ENCODE data around the gene AHNAK.

Gene AHNAK

GRCh38 chr11:62435846-62436660, 110.6 kb downstream of the AHNAK start:
- no peak for DNase-seq (ENCODE audit: low read depth in 2 of 2)

DNA sequence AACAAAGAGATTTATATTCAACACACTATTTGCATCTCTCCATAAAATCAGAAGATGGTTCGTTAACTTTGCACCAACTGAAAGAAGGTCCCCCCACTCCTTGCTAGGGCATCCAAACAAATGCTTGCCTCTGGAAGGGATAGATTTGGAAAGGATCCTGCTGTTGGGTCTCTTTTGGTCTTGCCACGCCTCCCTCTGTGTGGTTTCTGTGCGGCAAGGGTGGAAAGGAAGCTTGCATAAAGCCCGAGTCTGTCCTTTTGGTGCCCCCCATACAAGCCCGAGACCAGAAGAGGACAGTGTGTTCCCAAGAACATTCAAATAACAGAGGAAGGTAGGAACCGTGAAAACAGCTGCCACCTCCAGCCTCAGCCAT, 112.7 kb downstream of the AHNAK start:
- no peak for DNase-seq (ENCODE audit: low read depth in 2 of 2)

DNA sequence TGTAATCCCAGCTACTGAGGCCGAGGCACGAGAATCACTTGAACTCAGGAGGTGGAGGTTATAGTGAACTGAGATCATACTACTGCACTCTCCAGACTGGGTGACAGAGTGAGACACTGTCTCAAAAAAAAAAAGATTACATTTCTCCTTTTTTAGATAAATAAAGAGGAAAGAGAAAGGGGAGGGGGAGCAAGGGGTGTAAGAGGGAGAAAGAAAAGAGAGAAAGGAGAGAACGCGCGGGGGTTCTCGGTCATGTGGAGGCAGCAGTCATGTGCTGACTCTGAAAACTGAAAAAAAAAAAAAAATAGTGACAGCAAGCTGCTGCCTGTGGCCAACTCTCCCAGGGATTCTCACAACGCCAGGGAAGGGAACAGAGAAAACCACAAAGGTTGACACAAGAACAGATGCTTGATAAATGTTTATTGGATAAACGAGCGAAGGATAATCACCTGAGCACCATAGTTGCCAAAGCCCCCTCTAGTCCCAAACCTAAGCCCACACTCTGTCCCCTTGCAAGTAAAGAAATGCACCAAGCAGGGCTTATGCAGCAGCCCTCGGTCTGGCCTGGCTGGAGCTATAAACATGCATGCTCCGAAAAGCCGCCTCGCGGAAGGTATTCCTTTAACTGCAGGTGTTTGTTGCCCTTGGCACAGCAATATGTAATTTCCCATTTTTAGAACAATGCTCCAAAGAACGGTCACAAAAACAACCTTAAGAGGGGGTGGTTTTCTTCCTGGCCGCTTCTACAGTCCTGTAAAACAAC, 113.3 kb downstream of the AHNAK start:
- DNase-seq (ENCODE audit: low read depth in 2 of 2), result no peak

- no peak for DNase-seq (ENCODE audit: low read depth in 2 of 2)
Measured at GRCh38 chr11:62432695-62433094, 113.9 kb downstream of the AHNAK start.

DNA sequence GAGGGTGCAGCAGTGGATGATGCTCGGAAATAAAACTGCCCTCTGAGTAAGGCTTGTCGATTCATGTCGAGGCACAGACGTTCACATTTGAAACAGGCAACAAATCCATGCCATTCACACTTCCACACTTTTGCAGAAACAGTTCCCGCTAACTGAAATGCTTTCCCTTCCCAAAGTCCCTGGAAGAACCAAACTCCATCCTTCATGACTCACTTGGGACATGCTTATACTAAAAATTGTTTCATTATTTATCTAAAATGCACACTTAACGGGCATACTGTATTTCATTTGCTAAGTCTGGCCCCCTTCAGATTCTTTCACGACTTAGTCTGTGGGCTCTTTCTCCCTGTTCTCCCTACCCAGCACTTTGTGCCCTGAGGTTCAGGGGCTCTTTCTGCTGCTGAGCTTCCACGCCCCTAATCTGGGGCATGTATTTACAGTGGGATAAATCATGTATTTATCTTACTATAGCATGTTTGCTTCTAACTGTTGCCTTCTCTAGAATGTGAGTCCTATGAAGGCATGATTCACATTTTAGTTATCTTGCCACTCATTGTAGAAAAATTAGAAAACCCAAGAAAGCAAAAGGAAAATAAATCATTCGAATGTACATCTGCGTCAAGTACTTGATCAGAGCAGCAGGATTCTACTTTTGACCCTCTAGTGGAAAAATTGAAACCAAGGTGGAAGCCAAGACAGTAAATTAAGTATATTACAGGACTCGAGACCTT, 115.3 kb downstream of the AHNAK start:
- DNase-seq (ENCODE audit: low read depth in 2 of 2), result no peak

DNA sequence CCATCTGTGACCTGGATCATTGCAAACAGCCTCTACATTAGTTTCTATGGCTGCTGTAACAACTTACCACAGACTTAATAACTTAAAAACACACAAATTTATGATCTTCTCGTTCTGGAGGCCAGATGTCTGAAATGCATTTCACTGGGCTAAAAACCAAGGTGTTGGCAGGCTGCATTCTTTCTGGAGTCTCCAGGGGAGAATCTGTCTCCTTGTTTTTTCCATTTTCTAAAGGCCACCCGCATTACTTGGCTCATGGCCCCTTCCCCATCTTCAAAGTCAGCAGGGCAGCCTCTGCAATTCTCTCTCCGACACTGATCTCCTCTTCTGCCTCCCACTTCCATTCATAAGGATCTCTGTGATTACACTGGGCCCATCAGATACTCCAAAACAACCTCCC, 116.2 kb downstream of the AHNAK start:
- no peak for DNase-seq (ENCODE audit: low read depth in 2 of 2)

GRCh38 chr11:62428871-62429560, 117.6 kb downstream of the AHNAK start:
- DNase-seq (ENCODE audit: low read depth in 2 of 2), result no peak

DNA sequence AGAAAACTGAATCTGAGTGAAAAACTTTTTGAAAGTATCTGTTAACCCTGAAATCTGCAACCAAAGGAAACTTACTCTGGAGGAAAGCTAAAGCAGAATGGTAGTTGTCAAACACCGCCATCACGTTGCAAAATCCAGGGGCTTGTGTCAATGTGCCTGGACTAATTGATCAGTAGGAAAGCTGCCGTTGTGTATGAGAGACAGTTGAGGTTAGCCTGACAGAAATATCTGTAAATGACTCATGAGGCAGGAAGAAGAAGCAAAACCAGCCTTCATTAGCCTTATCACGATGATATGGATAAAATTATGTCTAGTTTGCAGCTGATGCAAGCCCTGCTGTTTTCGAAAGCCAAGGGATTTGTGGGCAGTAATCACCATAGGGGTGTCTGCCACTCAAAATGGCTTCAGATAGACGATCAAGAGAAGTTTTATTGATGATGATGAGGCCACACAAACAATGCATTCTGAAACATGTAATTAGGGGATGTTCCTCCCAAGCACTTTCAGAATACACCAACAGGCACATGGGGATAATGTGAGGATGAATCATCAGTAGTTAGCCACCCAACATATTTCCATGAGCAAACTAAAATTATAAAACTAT, 118.9 kb downstream of the AHNAK start:
- no peak for DNase-seq (ENCODE audit: low read depth in 2 of 2)

- no peak for DNase-seq (ENCODE audit: low read depth in 2 of 2)
Measured at GRCh38 chr11:62423012-62423411, 123.6 kb downstream of the AHNAK start.

DNA sequence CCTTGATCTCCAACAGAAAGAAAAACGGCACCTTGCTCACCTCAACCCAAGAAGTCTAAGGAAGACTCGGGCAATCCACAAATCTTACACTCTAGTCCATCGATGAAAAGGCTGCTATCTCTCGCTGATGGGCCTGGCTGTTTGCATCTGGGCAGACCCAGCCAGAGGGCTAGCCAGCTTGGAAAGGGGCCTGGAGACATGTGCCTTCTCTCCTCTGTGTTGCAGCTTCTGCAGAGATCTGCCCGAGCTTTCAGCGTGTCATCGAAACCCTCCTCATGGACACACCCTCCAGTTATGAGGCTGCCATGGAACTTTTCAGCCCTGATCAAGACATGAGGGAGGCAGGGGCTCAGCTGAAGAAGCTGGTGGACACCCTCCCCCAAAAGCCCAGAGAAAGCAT, 124.6 kb downstream of the AHNAK start:
- no peak for DNase-seq (ENCODE audit: low read depth in 2 of 2)

DNA sequence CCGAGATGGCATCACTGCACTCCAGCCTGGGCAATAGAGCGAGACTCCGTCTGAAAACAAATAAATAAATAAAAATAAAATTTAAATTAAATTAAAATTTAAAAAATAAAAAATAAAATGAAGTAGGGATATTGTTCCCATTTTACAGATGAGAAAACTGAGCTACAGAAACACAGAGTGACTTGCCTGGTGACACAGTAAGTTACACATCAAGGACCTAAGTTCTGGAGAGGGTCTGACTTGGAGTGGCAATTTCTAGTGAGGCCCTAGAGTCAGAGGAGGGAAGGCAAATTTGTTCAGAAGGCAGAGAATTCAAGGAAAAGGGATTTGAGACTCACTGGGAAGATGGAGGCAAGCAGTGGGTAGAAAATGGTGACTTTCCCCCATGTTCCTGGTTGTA, 125.7 kb downstream of the AHNAK start:
- DNase-seq (ENCODE audit: low read depth in 2 of 2), result no peak

DNA sequence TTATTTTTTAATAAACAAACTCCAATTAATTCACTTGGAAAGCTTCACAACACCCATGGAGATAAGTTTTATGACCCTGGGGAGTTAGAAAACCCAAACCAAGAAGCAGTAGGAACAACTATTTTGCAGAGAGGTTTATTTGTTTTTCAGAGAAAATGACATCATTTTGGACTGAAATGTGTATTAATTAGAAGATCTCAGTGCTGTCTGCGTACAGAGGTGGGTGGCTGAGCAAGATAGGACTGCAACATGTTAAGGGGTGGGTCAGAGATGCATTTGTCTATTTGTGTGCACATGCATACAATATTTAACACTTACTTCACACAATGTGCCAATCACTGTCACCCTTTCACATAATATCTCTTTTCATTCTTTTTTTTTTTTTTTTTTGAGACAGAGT, 126.7 kb downstream of the AHNAK start:
- DNase-seq (ENCODE audit: low read depth in 2 of 2), result no peak

DNA sequence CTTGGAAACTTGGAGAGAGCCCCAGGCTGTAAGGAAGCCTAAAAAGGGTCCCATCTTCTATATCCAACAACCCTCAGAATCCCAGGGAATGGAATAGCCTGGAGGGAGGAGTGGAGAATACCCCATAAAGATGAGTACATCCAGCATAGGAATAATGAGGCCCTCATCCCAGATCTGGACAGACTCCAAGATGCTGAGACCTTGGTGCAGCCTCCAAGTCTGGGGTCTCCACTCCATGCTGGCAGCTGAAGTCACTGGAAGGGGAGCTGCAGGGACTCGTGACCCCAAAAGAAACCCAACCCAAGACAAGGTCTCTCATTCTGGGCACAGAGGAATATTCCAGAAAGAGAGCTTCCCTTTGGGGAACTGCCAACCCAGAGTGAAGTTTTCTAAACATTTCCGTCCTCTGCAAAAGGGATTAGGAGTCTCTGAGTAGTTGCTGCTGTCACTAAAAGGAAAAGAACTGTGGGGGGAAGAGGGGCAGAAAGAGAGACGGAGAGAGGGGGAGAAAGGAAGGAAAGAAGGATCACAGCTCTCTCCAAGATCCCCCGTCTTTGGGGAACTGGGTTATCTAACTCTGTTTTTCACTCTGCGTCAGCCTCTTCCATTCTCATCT, 127.2 kb downstream of the AHNAK start:
- no peak for DNase-seq (ENCODE audit: low read depth in 2 of 2)

DNA sequence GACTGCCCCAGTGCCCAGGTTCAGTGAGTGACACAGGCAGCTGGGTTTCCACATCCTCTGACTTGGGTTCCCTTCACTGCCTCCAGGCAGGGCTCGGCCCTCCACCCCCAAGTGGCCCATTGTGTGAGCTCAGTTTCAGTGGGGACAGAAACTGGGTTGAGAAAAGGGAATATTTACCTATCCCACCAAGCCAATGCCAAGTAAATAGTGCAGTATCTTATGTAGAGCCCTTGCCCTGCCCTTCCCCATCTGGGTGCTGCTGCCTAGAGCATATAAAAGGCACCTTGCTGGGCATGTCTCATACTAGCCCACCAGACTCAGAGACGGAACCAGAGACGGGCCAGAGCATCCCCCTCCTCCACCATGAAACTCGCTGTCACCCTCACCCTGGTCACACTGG, 127.9 kb downstream of the AHNAK start, which contains the start of gene SCGB1A1:
SCGB1A1 (plus strand) TSS at position 301 of the 400 bp plus-strand sequence; CDS start at position 364, 63 bp downstream.
- DNase-seq (ENCODE audit: low read depth in 2 of 2), result no peak

GRCh38 chr11:62418136-62418535, 128.5 kb downstream of the AHNAK start:
- no peak for DNase-seq (ENCODE audit: low read depth in 2 of 2)

DNA sequence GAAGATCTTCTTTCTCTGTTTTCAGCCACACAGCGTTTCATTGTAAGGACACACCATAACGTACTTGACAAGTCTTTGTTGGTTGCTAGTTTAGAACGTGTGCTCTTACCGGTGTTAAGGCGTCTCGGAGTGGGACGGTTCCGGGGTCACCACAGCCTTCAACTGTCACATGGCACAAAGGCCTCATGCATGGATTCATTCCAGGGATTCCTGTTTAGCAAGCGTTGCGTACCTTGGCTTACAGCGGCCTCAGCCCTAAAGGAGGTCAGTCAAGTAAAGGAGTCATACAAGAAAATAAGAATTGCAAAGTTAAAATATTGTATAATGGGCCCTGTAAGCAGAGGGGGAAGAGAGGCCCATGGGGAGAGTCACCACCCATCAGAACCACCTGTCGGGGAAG, 130.0 kb downstream of the AHNAK start:
- DNase-seq (ENCODE audit: low read depth in 2 of 2), result no peak

- no peak for DNase-seq (ENCODE audit: low read depth in 2 of 2)
Measured at GRCh38 chr11:62413060-62413696, 133.4 kb downstream of the AHNAK start.

GRCh38 chr11:62411524-62411923, 135.1 kb downstream of the AHNAK start:
- no peak for DNase-seq (ENCODE audit: low read depth in 2 of 2)

- DNase-seq (ENCODE audit: low read depth in 2 of 2), result no peak
Measured at GRCh38 chr11:62410972-62411371, 135.6 kb downstream of the AHNAK start.

DNA sequence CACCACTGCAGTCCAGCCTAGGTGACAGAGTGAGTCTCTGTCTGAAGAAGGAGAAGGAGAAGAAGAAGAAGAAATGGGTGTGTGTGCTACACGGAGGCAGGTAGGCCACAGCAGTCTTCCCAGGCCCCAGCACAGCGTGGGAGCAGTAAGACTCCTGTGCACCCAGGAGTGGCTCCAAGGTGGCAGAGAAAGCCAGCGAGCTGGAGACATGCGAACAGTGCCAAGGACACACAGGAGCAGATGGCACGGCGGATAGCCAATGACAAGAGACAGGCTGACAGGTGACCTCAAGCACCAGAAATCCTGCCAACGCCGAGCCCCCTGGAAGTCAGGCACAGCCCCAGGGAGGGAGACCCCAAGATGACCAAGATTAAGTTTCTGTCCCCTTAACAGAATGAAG, 136.8 kb downstream of the AHNAK start:
- DNase-seq (ENCODE audit: low read depth in 2 of 2), result no peak

GRCh38 chr11:62406034-62406433, 140.6 kb downstream of the AHNAK start:
- no peak for DNase-seq (ENCODE audit: low read depth in 2 of 2)
